ENCODE data around the gene USP49.

- TF ChIP-seq POLR2AphosphoS5 (IDR thresholded peaks at IDR 0.05) (no peak), CTCF (IDR thresholded peaks at IDR 0.05) (no peak), POLR2A (IDR thresholded peaks at IDR 0.05) (no peak)
These were observed 73.2 kb downstream of the USP49 start for GRCh38 chr6:41822021-41822420.
